Thyroid gland (tissue), 4 donors: ENCODE measurements around the gene UCN. TPM values are rescaled to one million over a fixed set of nuclear protein-coding genes. Genes with fewer than 3 reads are reported as not detected.
A peak's percentile ranks its signal among the peaks of the same experiment; 100 is the strongest.
"Not testable (repeated sequence)": the region's sequence is repeated elsewhere in the genome, so short reads cannot be mapped to it uniquely, and the experiment has no call there.

ENCODE experiments used
- DNase-seq, 2 donors: peaks; one replicate each; pipeline ENCODE4 v3.0.0-alpha.2; 2019
- H3K27ac ChIP-seq, 3 donors: fragments of 200-600 bp; sonication (generic); 1 replicate in 2 of 3; 2 replicates in 1 of 3; pipeline ENCODE4 v1.5.1; 2016 to 2019; ENCODE audit warnings: mild to moderate bottlenecking in 1 of 3, moderate library complexity in 1 of 3
- H3K27me3 ChIP-seq: fragments of 200-600 bp; sonication (generic); one replicate; pipeline ENCODE4 v1.5.1; 2019
- H3K36me3 ChIP-seq, 2 donors: fragments of 200-600 bp; sonication (generic); one replicate each; pipeline ENCODE4 v1.5.1; 2016 to 2019
- H3K4me1 ChIP-seq, 2 donors: fragments of 200-600 bp; sonication (generic); one replicate each; pipeline ENCODE4 v1.5.1; 2017 to 2019
- H3K4me3 ChIP-seq, 3 donors: fragments of 200-600 bp; sonication (generic); replicated peaks in 1 of 3; 1 replicate in 2 of 3; 2 replicates in 1 of 3; pipeline ENCODE4 v1.5.1; 2016; ENCODE audit warnings: mild to moderate bottlenecking in 1 of 3
- H3K9me3 ChIP-seq: fragments of 200-600 bp; sonication (generic); one replicate; pipeline ENCODE4 v1.5.1; 2017
- POLR2A ChIP-seq, 2 donors: fragments of 450-650 bp; IDR thresholded peaks; one replicate each; pipeline ENCODE4 v1.6.1; 2017; ENCODE audit warnings: antibody characterized with exemption in 2 of 2, mild to moderate bottlenecking in 2 of 2, moderate library complexity in 1 of 2
- WGBS, 2 donors: methylation state at CpG; one replicate each; pipeline ENCODE4 v1.1.5; 2017; 5-methylcytosine and 5-hydroxymethylcytosine counted together
- intact Hi-C: fragments of 100-400 bp; cut with DNase I; formaldehyde crosslinking; loops from one replicate; pipeline ENCODE4 v1.15.1; 2023
- total RNA-seq, 4 donors: library from RNA; depleted of rRNA; stranded (reverse); fragments of >200 nt; gene quantifications; one replicate each; pipeline ENCODE4 v1.2.3, GENCODE V29; 2016
- TF ChIP-seq, protein P1 (sequence below), 6 experiments: fragments of 200-600 bp in 3 of 6; fragments of 450-650 bp in 3 of 6; sonication (generic) in 3 of 6; IDR thresholded peaks; one replicate each; pipeline ENCODE4 v1.5.1; 2016 to 2019; ENCODE audit warnings: antibody characterized with exemption in 6 of 6, mild to moderate bottlenecking in 2 of 6, inconsistent platforms in 1 of 6, moderate library complexity in 1 of 6

Gene UCN
- total RNA-seq, 4 donors from 2014 or later = 1.1 to 2.5 (median 2.0) TPM

GRCh38 chr2:27353762-27354596 is 45.7 kb upstream of the UCN start:
- Histone ChIP-seq H3K36me3 (no peaks in the 10 kb centered on the region), H3K27ac (no peak overlapping the region), H3K27me3 (no peaks in the 10 kb centered on the region), H3K4me3 (no peak overlapping the region), H3K9me3 (no peaks in the 10 kb centered on the region), H3K4me1 (peaks cover 22 to 38% of the 10 kb centered on the region in 2 donors)
- WGBS, 2 donors = 72 to 73% methylated on average over 7 of the region's 7 CpGs
- DNase-seq = no peak
- TF ChIP-seq POLR2A (IDR thresholded peaks at IDR 0.05) = no peak
- TF ChIP-seq, protein P1, sequence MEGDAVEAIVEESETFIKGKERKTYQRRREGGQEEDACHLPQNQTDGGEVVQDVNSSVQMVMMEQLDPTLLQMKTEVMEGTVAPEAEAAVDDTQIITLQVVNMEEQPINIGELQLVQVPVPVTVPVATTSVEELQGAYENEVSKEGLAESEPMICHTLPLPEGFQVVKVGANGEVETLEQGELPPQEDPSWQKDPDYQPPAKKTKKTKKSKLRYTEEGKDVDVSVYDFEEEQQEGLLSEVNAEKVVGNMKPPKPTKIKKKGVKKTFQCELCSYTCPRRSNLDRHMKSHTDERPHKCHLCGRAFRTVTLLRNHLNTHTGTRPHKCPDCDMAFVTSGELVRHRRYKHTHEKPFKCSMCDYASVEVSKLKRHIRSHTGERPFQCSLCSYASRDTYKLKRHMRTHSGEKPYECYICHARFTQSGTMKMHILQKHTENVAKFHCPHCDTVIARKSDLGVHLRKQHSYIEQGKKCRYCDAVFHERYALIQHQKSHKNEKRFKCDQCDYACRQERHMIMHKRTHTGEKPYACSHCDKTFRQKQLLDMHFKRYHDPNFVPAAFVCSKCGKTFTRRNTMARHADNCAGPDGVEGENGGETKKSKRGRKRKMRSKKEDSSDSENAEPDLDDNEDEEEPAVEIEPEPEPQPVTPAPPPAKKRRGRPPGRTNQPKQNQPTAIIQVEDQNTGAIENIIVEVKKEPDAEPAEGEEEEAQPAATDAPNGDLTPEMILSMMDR (IDR thresholded peaks at IDR 0.05) = no peak
- intact Hi-C loops = no loop called here

DNA sequence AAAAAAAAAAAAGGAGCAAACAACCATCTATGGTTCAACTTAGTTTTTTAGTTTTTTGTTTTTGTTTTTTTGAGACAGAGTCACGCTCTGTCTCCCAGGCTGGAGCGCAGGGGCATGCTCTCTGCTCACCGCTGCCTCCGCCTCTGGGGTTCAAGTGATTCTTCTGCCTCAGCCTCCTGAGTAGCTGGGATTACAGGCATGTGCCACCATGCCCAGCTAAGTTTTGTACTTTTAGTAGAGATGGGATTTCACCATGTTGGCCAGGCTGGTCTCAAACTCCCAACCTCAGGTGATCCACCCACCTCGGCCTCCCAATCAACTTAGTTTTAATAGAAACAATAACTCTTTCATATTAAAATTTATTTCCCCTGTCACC is 45.1 kb upstream of the UCN start:
- H3K36me3 ChIP-seq, H3K27ac ChIP-seq, DNase-seq, H3K4me3 ChIP-seq, H3K27me3 ChIP-seq, intact Hi-C loops, H3K9me3 ChIP-seq: not testable (repeated sequence)
- peaks cover 22 to 39% of the 10 kb centered on the region in 2 donors for H3K4me1 ChIP-seq
- 95 to 100% methylated on average over 5 of the region's 5 CpGs for WGBS, 2 donors

- H3K4me3 ChIP-seq = no peak overlapping the region
- no peak for DNase-seq
- 89 to 90% methylated on average over 6 of the region's 6 CpGs for WGBS, 2 donors
- no peak overlapping the region for H3K27ac ChIP-seq
- H3K27me3 ChIP-seq = no peaks in the 10 kb centered on the region
- no peaks in the 10 kb centered on the region for H3K36me3 ChIP-seq
- intact Hi-C loops = no loop called here
- TF ChIP-seq, protein P1 (IDR thresholded peaks at IDR 0.05) = no peak
- no peak for TF ChIP-seq POLR2A (IDR thresholded peaks at IDR 0.05)
- peaks cover 22 to 47% of the 10 kb centered on the region in 2 donors for H3K4me1 ChIP-seq
- H3K9me3 ChIP-seq = no peaks in the 10 kb centered on the region
These were observed 43.8 kb upstream of the UCN start for GRCh38 chr2:27351802-27352598.

DNA sequence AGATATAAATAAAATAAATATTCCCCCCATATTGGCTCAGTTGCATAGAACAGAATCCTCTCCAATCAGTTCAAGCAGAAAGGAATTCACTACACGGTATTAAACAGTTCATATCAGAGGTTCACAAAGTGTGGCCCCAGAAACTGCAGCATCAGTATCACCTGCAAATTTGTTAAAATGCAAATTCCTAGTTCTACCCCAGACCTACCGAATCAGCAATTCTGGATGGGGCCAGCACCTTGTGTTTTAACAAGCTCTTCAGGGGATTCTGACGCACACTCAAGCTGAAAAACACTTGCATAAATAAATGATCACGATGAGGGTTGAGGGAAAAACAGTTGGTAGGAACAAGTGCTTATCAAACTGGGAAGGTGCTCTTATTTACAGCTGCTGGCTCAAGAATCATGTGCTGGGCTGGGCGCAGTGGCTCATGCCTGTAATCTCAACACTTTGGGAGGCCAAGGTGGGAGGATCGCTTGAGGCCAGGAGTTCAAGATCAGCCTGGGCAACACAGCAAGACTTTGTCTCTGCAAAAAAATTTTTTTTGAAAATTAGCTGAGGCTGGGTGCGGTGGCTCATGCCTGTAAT is 42.0 kb upstream of the UCN start:
- intact Hi-C loops = no loop called here
- WGBS, 2 donors = 61 to 74% methylated on average over 7 of the region's 7 CpGs
- peak overlapping the region in 2 of 3 donors; percentile 16 to 26 for H3K27ac ChIP-seq
- no peaks in the 10 kb centered on the region for H3K36me3 ChIP-seq
- TF ChIP-seq, protein P1 (IDR thresholded peaks at IDR 0.05) = no peak
- TF ChIP-seq POLR2A (IDR thresholded peaks at IDR 0.05) = no peak
- no peak overlapping the region for H3K4me3 ChIP-seq
- H3K27me3 ChIP-seq = no peaks in the 10 kb centered on the region
- no peak for DNase-seq
- H3K4me1 ChIP-seq = peaks cover 27 to 49% of the 10 kb centered on the region in 2 donors
- no peaks in the 10 kb centered on the region for H3K9me3 ChIP-seq

GRCh38 chr2:27347641-27348040 is 39.4 kb upstream of the UCN start:
- peaks cover 14 to 29% of the 10 kb centered on the region in 2 donors for H3K4me1 ChIP-seq
- TF ChIP-seq, protein P1 (IDR thresholded peaks at IDR 0.05) = no peak
- TF ChIP-seq POLR2A (IDR thresholded peaks at IDR 0.05) = no peak
- WGBS, 2 donors = 92 to 100% methylated on average over 2 of the region's 2 CpGs
- H3K4me3 ChIP-seq = no peak overlapping the region
- no peaks in the 10 kb centered on the region for H3K9me3 ChIP-seq
- intact Hi-C loops = no loop called here
- H3K36me3 ChIP-seq = peaks cover 1 to 5% of the 10 kb centered on the region in 2 donors
- no peaks in the 10 kb centered on the region for H3K27me3 ChIP-seq
- no peak for DNase-seq
- peak overlapping the region in 1 of 3 donors; percentile 21 for H3K27ac ChIP-seq
